ENCODE measurements around the gene NEAT1.

The NEAT1 gene

DNA sequence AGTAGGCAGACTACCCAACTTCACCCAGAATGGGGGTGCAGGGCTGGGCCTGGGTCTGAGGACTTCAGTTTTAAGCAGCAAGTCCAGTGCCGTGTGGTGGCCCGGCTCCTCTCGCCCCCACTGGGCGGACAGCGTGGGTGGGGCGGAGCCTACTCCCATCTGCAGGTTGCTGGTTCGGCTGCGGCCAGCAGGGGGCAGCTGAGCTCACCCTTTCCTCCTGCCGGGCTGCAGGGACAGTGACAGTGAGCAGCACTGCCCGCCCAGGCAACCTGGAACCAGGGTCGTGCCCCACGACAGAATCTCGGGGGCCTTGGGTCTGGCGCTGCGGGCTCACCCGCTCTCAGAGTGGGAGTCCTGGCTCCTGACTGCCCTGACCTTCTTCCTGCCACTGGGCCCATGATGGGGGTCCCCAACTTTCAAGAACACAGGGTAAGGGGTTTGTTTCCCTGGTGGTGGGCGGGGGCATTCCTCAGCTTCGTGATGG, 6.2 kb upstream of the NEAT1 start:
- TF ChIP-seq, protein P1, sequence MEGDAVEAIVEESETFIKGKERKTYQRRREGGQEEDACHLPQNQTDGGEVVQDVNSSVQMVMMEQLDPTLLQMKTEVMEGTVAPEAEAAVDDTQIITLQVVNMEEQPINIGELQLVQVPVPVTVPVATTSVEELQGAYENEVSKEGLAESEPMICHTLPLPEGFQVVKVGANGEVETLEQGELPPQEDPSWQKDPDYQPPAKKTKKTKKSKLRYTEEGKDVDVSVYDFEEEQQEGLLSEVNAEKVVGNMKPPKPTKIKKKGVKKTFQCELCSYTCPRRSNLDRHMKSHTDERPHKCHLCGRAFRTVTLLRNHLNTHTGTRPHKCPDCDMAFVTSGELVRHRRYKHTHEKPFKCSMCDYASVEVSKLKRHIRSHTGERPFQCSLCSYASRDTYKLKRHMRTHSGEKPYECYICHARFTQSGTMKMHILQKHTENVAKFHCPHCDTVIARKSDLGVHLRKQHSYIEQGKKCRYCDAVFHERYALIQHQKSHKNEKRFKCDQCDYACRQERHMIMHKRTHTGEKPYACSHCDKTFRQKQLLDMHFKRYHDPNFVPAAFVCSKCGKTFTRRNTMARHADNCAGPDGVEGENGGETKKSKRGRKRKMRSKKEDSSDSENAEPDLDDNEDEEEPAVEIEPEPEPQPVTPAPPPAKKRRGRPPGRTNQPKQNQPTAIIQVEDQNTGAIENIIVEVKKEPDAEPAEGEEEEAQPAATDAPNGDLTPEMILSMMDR (IDR thresholded peaks at IDR 0.05; ENCODE audit: borderline replicate concordance, insufficient read depth, low read depth, low read length), result peak; percentile 98
- H3K4me3 ChIP-seq (ENCODE audit: low read depth, low read length), result peak overlapping the region; percentile 44

DNA sequence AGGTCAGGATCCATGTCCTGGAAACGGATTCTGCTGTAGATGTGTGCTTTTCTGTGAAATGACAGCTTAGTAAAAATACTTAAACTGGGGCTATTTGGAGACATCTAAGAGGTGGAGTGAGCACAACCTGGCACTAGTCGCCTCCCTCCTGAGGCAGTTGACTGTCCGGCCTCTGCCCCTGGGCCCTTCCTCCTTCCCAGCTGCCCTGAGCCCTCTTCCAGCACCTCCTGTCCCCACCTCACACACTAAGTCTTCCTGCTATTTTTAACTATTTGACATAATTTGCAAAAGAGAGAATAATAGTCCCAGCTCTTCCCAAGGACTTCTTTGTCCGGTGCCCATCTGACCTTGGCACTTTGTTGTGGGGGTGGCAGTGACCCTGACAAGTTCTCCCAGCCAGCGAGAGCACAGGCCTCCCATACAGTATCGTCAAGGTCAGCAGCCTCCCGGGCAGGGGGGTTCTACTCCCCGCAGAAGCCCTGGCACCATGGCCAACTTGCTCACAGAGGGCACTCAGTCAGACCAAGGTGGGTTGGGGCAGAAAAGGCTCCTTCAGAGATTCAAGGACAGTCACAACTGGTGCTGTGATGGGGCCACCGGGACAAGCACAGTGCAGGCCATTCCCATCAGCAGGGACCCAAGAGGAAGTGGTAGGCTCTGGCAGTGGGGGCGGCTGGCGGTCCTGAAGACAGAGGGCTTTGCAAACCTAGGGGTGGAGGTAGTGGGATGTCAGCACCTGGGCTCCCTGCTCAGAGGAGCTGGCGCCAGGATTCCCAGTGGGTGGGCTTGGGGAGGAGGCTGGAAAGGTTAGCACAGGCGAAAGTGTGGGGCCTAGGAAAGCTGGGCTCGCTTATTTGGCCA, 5.5 kb upstream of the NEAT1 start:
- TF ChIP-seq, protein P1 (IDR thresholded peaks at IDR 0.05; ENCODE audit: borderline replicate concordance, insufficient read depth, low read depth, low read length), result no peak
- H3K4me3 ChIP-seq (ENCODE audit: low read depth, low read length), result peak overlapping the region; percentile 44

DNA sequence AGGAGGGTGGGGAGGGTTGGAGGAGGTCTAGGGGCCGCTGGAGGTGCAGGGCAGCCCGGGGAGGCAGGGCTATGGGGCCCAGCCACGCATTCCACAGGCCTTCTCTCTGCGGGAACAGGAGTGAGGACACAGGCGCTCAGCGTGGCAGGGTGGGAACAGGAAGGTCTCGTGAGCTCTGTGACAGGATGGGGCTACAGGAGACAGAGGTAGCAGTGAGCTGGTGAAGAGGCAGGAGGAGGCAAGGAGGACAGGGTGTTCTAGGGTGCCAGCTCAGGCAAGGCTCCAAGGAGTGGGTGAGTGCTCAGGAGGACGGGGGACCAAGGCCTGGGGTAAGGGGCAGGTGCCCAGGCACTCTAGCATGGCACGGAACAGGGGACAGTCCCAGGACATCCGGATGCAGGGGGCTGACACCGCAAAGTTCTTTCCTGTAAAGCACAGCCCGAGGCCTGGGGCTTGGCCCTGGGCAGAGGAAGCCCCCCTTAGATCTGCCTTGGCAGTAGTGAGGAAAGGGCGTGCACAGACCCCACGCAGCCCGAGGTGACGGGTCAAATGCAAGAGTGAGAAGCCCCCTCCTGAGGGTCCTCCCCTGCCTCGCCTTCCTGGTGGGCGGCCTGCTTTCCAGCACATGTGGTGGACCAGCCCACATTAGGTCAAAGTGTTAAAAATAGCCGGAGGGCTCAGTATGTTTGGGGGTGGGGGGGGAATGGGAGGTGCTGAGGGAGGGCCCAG, 4.7 kb upstream of the NEAT1 start:
- H3K4me3 ChIP-seq (ENCODE audit: low read depth, low read length), result peak overlapping the region; percentile 44
- TF ChIP-seq, protein P1 (IDR thresholded peaks at IDR 0.05; ENCODE audit: borderline replicate concordance, insufficient read depth, low read depth, low read length), result no peak

DNA sequence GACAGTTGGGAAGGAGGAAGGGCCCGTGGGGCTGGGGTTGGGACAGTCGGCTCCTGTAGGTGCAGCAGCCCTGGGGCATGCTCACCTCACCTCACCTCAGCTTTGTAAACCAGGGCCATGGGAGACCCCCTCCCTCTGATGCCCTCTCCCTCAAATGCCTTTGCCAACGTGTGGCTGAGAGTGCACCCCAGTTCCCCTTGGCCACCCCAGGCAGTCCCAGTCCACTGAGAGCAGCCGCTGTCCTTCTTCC, 4.2 kb upstream of the NEAT1 start:
- TF ChIP-seq, protein P1 (IDR thresholded peaks at IDR 0.05; ENCODE audit: borderline replicate concordance, insufficient read depth, low read depth, low read length), result no peak
- peak overlapping the region; percentile 44 for H3K4me3 ChIP-seq (ENCODE audit: low read depth, low read length)

DNA sequence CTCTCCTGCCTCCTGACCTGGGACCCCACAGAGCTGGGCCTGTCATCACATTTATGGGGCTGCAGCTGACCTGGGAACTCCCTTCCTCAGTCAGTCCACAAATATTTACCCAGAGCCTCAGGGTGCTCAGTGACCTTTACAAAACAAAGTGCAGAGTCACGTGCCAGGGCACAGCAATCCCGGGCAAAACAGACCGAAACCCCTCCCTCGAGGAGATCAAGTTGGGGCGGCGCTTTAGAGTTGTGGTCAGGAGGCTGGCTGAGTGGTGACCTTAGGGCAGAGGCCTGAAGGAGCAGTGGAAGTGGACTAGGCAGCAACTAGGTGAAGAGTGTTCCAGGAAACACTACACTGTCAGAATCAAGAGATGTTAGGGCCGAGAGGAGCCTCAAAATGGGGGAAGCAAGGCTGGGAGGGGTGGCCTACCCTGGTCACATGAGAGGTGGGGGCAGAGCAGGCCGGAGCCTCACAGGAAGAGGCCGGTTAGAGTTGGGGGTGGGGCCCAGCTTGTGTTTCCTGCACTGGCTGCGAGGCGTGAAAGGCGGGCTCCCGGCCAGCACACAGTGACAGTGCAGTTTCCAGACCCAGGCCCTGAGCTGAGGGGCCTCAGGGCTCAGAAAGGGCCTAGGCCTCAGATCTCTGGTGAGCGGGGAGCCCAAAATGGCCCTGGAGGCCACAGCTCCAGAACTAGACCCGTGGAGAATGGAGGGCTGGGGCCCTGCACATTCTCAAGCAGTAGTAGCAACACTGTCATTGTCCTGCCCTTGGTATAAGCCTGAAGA, 3.7 kb upstream of the NEAT1 start:
- TF ChIP-seq, protein P1 (IDR thresholded peaks at IDR 0.05; ENCODE audit: borderline replicate concordance, insufficient read depth, low read depth, low read length), result no peak
- H3K4me3 ChIP-seq (ENCODE audit: low read depth, low read length), result peak overlapping the region; percentile 44

DNA sequence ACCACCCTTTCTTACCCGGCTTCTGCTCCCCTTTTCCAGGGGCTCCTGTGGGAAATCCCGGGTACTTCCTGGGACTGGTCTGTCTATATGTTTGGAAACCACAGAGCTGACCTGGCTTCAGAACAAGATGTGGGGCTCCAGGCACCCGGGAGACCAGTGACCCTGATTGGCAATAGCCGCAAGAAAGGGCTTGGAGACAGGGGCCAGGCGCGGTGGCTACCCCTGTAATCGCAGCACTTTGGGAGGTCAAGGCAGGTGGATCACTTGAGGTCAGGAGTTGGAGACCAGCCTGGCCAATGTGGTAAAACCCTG, 3.2 kb upstream of the NEAT1 start:
- TF ChIP-seq, protein P1 (IDR thresholded peaks at IDR 0.05; ENCODE audit: borderline replicate concordance, insufficient read depth, low read depth, low read length), result no peak
- peak overlapping the region; percentile 44 for H3K4me3 ChIP-seq (ENCODE audit: low read depth, low read length)

All from GM12875 (cell line).